Right lobe of liver (tissue), 4 donors: Measurements from ENCODE around the gene KIAA1549.

Source experiments
- POLR2A ChIP-seq: fragments of 450-650 bp; IDR thresholded peaks from one replicate; pipeline ENCODE4 v1.6.1; 2017; ENCODE audit warnings: antibody characterized with exemption, mild to moderate bottlenecking
- TF ChIP-seq, protein P1 (sequence below), 4 donors: fragments of 200-600 bp in 3 of 4; fragments of 450-650 bp in 1 of 4; IDR thresholded peaks; one replicate each; pipeline versions ENCODE4 v1.5.1 to v1.8.0; 2016 to 2022; ENCODE audit warnings: antibody characterized with exemption in 4 of 4, mild to moderate bottlenecking in 2 of 4
- donor health status: DM: no; HTN: no; CAD: no.
- donor health status: DM: no; HTN: no; CAD: no.
- donor health status: DM: no; HTN: yes; CAD: no.

DNA sequence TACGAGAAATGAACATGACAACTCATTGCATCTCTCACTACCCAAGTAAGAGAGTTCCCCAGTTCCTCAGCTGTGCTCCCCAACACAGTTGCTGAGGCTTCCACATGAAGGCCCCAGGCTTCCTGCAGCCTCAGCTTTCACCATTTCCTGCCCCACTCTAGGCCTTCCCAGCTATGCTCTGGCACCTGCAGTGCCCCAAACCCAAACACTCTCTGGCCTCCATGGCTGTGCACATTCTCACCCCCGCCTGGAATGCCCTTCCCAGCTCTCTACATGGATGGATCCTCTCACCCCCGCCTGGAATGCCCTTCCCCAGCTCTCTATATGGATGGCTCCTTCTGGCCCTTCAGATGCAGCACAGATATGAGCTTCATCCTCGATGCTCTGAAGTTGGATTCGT lies 61.3 kb downstream of the KIAA1549 start:
- no peak for TF ChIP-seq POLR2A
- TF ChIP-seq, protein P1, sequence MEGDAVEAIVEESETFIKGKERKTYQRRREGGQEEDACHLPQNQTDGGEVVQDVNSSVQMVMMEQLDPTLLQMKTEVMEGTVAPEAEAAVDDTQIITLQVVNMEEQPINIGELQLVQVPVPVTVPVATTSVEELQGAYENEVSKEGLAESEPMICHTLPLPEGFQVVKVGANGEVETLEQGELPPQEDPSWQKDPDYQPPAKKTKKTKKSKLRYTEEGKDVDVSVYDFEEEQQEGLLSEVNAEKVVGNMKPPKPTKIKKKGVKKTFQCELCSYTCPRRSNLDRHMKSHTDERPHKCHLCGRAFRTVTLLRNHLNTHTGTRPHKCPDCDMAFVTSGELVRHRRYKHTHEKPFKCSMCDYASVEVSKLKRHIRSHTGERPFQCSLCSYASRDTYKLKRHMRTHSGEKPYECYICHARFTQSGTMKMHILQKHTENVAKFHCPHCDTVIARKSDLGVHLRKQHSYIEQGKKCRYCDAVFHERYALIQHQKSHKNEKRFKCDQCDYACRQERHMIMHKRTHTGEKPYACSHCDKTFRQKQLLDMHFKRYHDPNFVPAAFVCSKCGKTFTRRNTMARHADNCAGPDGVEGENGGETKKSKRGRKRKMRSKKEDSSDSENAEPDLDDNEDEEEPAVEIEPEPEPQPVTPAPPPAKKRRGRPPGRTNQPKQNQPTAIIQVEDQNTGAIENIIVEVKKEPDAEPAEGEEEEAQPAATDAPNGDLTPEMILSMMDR (IDR thresholded peaks at IDR 0.05), result no peak
